PC-9 (cell line): ENCODE data around the gene SPHK1. TPM values are rescaled to one million over a fixed set of nuclear protein-coding genes. Genes with fewer than 3 reads are reported as not detected.

Experiments used
- Bru-seq: library from RNA; stranded (reverse); fragments of 400-500 nt; gene quantifications from one replicate; lab custom pipeline; 2021; lab: Mats Ljungman, UMichigan
- BruChase-seq, 2 experiments: library from RNA; stranded (reverse); fragments of 400-500 nt; gene quantifications; one replicate each; lab custom pipeline; 2021; lab: Mats Ljungman, UMichigan
- BruUV-seq: library from RNA; stranded (reverse); fragments of 400-500 nt; replicated peaks from 2 replicates; lab custom pipeline; 2021; lab: Mats Ljungman, UMichigan
- CTCF ChIA-PET: fragments of 300-600 bp; sonication (Branson Sonifier 250); formaldehyde crosslinking; loops from one replicate; lab custom pipeline; 2022; ENCODE audit warnings: antibody characterized with exemption; lab: Charles Lee
- POLR2A ChIA-PET: fragments of 300-600 bp; sonication (Branson Sonifier 250); formaldehyde crosslinking; loops from one replicate; lab custom pipeline; 2022; ENCODE audit warnings: antibody characterized with exemption; ENCODE audit not compliant: unreplicated experiment; lab: Charles Lee
- DNase-seq, 2 experiments: peaks; one replicate each; pipeline versions ENCODE4 v3.0.0 to v3.0.0-alpha.2; 2015 to 2022; ENCODE audit warnings: mixed read lengths in 1 of 2
- H2AFZ ChIP-seq: fragments of 200-600 bp; sonication (generic); 2 replicates; pipeline ENCODE4 v1.8.1; 2017; ENCODE audit warnings: antibody characterized with exemption
- H3F3A ChIP-seq: fragments of 200-600 bp; sonication (generic); 2 replicates; pipeline ENCODE4 v1.8.1; 2017; ENCODE audit warnings: antibody characterized with exemption, mild to moderate bottlenecking, low read depth; ENCODE audit not compliant: insufficient read depth
- H3K27ac ChIP-seq: fragments of 200-600 bp; sonication (generic); 2 replicates; pipeline ENCODE4 v1.6.1; 2016; ENCODE audit warnings: mixed run types
- H3K27me3 ChIP-seq: fragments of 200-600 bp; sonication (generic); 2 replicates; pipeline ENCODE4 v1.6.1; 2016; ENCODE audit warnings: low read depth, mixed run types; ENCODE audit not compliant: insufficient read depth
- H3K36me3 ChIP-seq: fragments of 200-600 bp; sonication (generic); 2 replicates; pipeline ENCODE4 v1.6.1; 2016; ENCODE audit warnings: low read depth, mixed run types
- H3K4me1 ChIP-seq: fragments of 200-600 bp; sonication (generic); replicated peaks from 2 replicates; pipeline ENCODE4 v1.6.1; 2016; ENCODE audit warnings: mixed run types; ENCODE audit not compliant: insufficient read depth
- H3K4me2 ChIP-seq: fragments of 200-600 bp; sonication (generic); 2 replicates; pipeline ENCODE4 v1.6.1; 2017; ENCODE audit warnings: mixed run types
- H3K4me3 ChIP-seq: fragments of 200-600 bp; sonication (generic); 2 replicates; pipeline ENCODE4 v1.6.1; 2016; ENCODE audit warnings: mixed run types
- H3K79me2 ChIP-seq: fragments of 200-600 bp; sonication (generic); 2 replicates; pipeline ENCODE4 v1.6.1; 2017; ENCODE audit warnings: low read depth, mixed run types
- H3K9me2 ChIP-seq: fragments of 200-600 bp; sonication (generic); 2 replicates; pipeline ENCODE4 v1.8.1; 2017; ENCODE audit warnings: mild to moderate bottlenecking; ENCODE audit not compliant: insufficient read depth
- H3K9me3 ChIP-seq: fragments of 200-600 bp; sonication (generic); 2 replicates; pipeline ENCODE4 v1.8.1; 2016; ENCODE audit warnings: low read depth; ENCODE audit not compliant: insufficient read depth
- H4K20me1 ChIP-seq: fragments of 200-600 bp; sonication (generic); 2 replicates; pipeline ENCODE4 v1.8.1; 2017; ENCODE audit not compliant: insufficient read depth
- EZH2 ChIP-seq: fragments of 200-600 bp; sonication (generic); IDR thresholded peaks from 2 replicates; pipeline ENCODE4 v1.8.0; 2017; ENCODE audit warnings: antibody characterized with exemption, low read depth
- intact Hi-C: fragments of 100-400 bp; cut with micrococcal nuclease; formaldehyde crosslinking; loops from one replicate; pipeline ENCODE4 v1.10.0; 2022; ENCODE audit not compliant: unreplicated experiment
- long read RNA-seq: library from polyadenylated mRNA; stranded (forward); transcript quantifications from one replicate; pipeline ENCODE4 v2.0.0, GENCODE V29; 2022
- total RNA-seq: library from RNA; stranded (reverse); gene quantifications from 2 replicates; pipeline ENCODE4 v1.2.3, GENCODE V29; 2021
- TF ChIP-seq, protein P1 (sequence below): fragments of 200-600 bp; sonication (generic); conservative IDR thresholded peaks from 2 replicates; pipeline ENCODE4 v1.6.1; 2017; ENCODE audit warnings: mixed run types, antibody characterized with exemption, mild to moderate bottlenecking, moderate library complexity

The SPHK1 gene, protein sequence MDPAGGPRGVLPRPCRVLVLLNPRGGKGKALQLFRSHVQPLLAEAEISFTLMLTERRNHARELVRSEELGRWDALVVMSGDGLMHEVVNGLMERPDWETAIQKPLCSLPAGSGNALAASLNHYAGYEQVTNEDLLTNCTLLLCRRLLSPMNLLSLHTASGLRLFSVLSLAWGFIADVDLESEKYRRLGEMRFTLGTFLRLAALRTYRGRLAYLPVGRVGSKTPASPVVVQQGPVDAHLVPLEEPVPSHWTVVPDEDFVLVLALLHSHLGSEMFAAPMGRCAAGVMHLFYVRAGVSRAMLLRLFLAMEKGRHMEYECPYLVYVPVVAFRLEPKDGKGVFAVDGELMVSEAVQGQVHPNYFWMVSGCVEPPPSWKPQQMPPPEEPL
- total RNA-seq: 5.5 and 9.3 TPM in 2 replicates
- Bru-seq, nascent RNA: percentile 25 among the genes with signal in this experiment
- percentile 23 among the genes with signal in this experiment for BruChase-seq, experiment 1, labeled RNA remaining after a 2-hour chase
- percentile 46 among the genes with signal in this experiment for BruChase-seq, experiment 2, labeled RNA remaining after a 6-hour chase
- long read RNA-seq, transcript SPHK1-210 (6 exons, 1,821 nt): major isoform, 9 of 19 reads
- long read RNA-seq, partial matches to known transcripts: 4 of 19 reads
- long read RNA-seq, other reads (novel, unspliced or antisense): 5 of 19 reads

DNA sequence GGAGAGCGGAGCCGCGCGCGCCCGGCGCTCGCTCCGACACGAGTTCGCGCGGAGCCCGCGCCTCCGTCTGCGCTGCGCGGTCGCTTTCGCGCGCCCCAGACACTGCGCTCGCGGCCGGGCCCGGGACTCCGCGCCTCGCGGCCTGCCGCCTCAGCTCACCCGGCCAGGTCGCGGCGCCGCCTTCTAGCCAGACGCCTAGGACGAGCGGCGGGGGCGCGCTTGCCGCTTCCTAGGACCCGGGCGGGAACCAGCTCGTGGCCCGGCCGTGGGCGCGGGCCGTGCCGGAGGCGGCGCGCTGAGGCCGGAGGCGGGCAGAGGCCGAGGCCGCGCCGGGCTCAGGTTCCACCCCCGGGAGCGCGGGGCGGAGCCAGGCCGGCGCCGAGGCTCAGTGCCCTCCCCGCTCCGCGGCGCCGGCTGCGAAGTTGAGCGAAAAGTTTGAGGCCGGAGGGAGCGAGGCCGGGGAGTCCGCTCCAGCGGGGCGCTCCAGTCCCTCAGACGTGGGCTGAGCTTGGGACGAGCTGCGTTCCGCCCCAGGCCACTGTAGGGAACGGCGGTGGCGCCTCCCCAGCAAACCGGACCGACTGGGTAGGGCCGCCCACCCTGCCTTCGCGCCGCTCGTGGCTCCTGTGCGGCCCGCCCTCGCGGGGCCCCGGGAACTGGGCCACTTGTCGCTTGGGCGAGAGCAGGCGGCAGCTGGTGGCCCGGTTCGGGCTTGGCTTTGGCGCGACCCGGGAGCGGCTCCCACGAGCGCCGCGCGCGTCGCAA, at the start of gene SPHK1:
Gene SPHK1, plus strand, starts transcription at position 388 of the 765 bp plus-strand sequence. CDS start 1,036 bp downstream, outside the sequence.
- BruUV-seq: TSS peak; percentile 21

DNA sequence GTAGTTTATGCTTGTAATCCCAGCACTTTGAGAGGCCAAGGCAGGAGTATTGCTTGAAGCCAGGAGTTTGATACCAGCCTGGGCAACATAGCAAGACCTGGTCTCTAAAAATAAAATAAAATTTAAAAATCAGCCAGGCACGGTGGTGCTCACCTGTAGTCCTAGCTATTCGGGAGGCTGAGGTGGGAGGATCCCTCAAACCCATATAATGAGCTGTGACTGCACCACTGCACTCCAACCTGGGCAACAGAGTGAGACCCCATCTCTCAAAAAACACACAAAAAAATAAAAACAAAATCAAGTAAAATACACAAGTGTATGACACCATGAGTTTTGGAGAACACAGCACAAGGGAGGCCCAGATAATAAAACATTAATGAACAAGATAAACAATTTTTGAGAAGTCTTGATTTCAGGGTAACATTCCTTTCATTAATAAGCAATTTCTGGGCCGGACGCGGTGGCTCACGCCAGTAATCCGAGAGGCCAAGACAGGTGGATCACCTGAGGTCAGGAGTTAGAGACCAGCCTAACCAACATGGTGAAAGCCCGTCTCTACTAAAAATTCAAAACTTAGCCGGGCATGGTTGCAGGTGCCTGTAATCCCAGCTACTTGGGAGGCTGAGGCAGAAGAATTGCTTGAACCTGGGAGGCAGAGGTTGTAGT, 48.6 kb upstream of the SPHK1 start:
- no peaks in the 10 kb centered on the region for H4K20me1 ChIP-seq
- H3K4me1 ChIP-seq: peaks cover 10% of the 10 kb centered on the region
- no peaks in the 10 kb centered on the region for H3K36me3 ChIP-seq
- DNase-seq: no peak
- H3F3A ChIP-seq: peaks cover 8% of the 10 kb centered on the region
- no TSS peak for BruUV-seq
- CTCF ChIA-PET: no interaction called here
- POLR2A ChIA-PET: no interaction called here
- H3K79me2 ChIP-seq: no peaks in the 10 kb centered on the region
- H3K27me3 ChIP-seq: no peaks in the 10 kb centered on the region
- no peak overlapping the region for H2AFZ ChIP-seq
- TF ChIP-seq, protein P1, sequence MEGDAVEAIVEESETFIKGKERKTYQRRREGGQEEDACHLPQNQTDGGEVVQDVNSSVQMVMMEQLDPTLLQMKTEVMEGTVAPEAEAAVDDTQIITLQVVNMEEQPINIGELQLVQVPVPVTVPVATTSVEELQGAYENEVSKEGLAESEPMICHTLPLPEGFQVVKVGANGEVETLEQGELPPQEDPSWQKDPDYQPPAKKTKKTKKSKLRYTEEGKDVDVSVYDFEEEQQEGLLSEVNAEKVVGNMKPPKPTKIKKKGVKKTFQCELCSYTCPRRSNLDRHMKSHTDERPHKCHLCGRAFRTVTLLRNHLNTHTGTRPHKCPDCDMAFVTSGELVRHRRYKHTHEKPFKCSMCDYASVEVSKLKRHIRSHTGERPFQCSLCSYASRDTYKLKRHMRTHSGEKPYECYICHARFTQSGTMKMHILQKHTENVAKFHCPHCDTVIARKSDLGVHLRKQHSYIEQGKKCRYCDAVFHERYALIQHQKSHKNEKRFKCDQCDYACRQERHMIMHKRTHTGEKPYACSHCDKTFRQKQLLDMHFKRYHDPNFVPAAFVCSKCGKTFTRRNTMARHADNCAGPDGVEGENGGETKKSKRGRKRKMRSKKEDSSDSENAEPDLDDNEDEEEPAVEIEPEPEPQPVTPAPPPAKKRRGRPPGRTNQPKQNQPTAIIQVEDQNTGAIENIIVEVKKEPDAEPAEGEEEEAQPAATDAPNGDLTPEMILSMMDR: no peak
- no peak for TF ChIP-seq EZH2
- no peak overlapping the region for H3K4me2 ChIP-seq
- H3K9me2 ChIP-seq: no peaks in the 10 kb centered on the region
- no peaks in the 10 kb centered on the region for H3K9me3 ChIP-seq
- H3K27ac ChIP-seq: no peak overlapping the region
- no peak overlapping the region for H3K4me3 ChIP-seq
- intact Hi-C loops: no loop called here

More for the DNA sequence above, at the start of gene SPHK1:
- H3K9me3 ChIP-seq: no peaks in the 10 kb centered on the region
- no peaks in the 10 kb centered on the region for H4K20me1 ChIP-seq
- TF ChIP-seq EZH2: no peak
- TF ChIP-seq, protein P1: no peak
- peak; percentile 37 to 78 for DNase-seq
- H3K79me2 ChIP-seq: no peaks in the 10 kb centered on the region
- H3K27me3 ChIP-seq: no peaks in the 10 kb centered on the region
- H2AFZ ChIP-seq: peak within 1 kb of the TSS; percentile 83
- H3K4me3 ChIP-seq: peak within 1 kb of the TSS; percentile 68
- peak within 1 kb of the TSS; percentile 95 for H3K4me2 ChIP-seq
- CTCF ChIA-PET: interaction anchor here (0.6 to 1.5 kb wide), 8 partner anchors 11 to 1158 kb away, joined by 3 to 18 read pairs (median 6); no protein-coding TSS in a partner anchor
- intact Hi-C loops: no loop called here
- POLR2A ChIA-PET: interaction anchor here (0.6 kb wide), 1 partner anchor 604 kb away, joined by 6 read pairs; no protein-coding TSS in a partner anchor
- H3K36me3 ChIP-seq: no peaks in the 10 kb centered on the region
- H3K9me2 ChIP-seq: no peaks in the 10 kb centered on the region
- no peak within 1 kb of the TSS for H3K27ac ChIP-seq
- peaks cover 4% of the 10 kb centered on the region; the same call in 1 of the 2 replicates for H3K4me1 ChIP-seq
- no peaks in the 10 kb centered on the region; the same call in 1 of the 2 replicates for H3F3A ChIP-seq
